MM.1S (cell line): ENCODE data around the gene ALDH1A2.

Source experiments
- DNase-seq: peaks from one replicate; pipeline ENCODE4 v3.0.0-alpha.2; 2015
- H2AFZ ChIP-seq: fragments of 300-600 bp; sonication (generic); 2 replicates; pipeline ENCODE4 v1.6.0; 2016; ENCODE audit warnings: antibody characterized with exemption, low read length
- H3F3A ChIP-seq: fragments of 300-600 bp; sonication (generic); 2 replicates; pipeline ENCODE4 v1.6.1; 2016; ENCODE audit warnings: mild to moderate bottlenecking, antibody characterized with exemption, low read length, moderate library complexity, mixed read lengths; ENCODE audit not compliant: insufficient read depth
- H3K27ac ChIP-seq: fragments of 300-600 bp; sonication (generic); 2 replicates; pipeline ENCODE4 v1.5.1; 2016; ENCODE audit warnings: mild to moderate bottlenecking, low read length
- H3K27me3 ChIP-seq: fragments of 300-600 bp; sonication (generic); replicated peaks from 2 replicates; pipeline ENCODE4 v1.6.0; 2016; ENCODE audit warnings: low read length; ENCODE audit not compliant: insufficient read depth
- H3K36me3 ChIP-seq: fragments of 300-600 bp; sonication (generic); replicated peaks from 2 replicates; pipeline ENCODE4 v1.6.1; 2016; ENCODE audit warnings: mild to moderate bottlenecking, low read length, mixed read lengths; ENCODE audit not compliant: insufficient read depth
- H3K4me1 ChIP-seq: fragments of 300-600 bp; sonication (generic); 2 replicates; pipeline ENCODE4 v1.6.1; 2016; ENCODE audit warnings: low read length, mixed read lengths
- H3K4me2 ChIP-seq: fragments of 300-600 bp; sonication (generic); 2 replicates; pipeline ENCODE4 v1.6.0; 2016; ENCODE audit warnings: low read depth, low read length
- H3K4me3 ChIP-seq: fragments of 300-600 bp; sonication (generic); 2 replicates; pipeline ENCODE4 v1.5.1; 2016; ENCODE audit warnings: low read length, mixed read lengths
- H3K79me2 ChIP-seq: fragments of 300-600 bp; sonication (generic); 2 replicates; pipeline ENCODE4 v1.6.1; 2016; ENCODE audit warnings: mixed run types, low read length, mixed read lengths
- H3K9ac ChIP-seq: fragments of 300-600 bp; sonication (generic); 2 replicates; pipeline ENCODE4 v1.6.1; 2016; ENCODE audit warnings: low read length, mixed read lengths
- H3K9me2 ChIP-seq: fragments of 300-600 bp; sonication (generic); replicated peaks from 2 replicates; pipeline ENCODE4 v1.6.1; 2016; ENCODE audit warnings: mild to moderate bottlenecking, low read length, mixed read lengths; ENCODE audit not compliant: insufficient read depth
- H3K9me3 ChIP-seq: fragments of 300-600 bp; sonication (generic); replicated peaks from 2 replicates; pipeline ENCODE4 v1.6.1; 2016; ENCODE audit warnings: mild to moderate bottlenecking, low read length, mixed read lengths; ENCODE audit not compliant: insufficient read depth
- H4K20me1 ChIP-seq: fragments of 300-600 bp; sonication (generic); 2 replicates; pipeline ENCODE4 v1.6.1; 2016; ENCODE audit warnings: mild to moderate bottlenecking, low read length, moderate library complexity, mixed read lengths; ENCODE audit not compliant: insufficient read depth
- EZH2 ChIP-seq: fragments of 300-600 bp; sonication (generic); optimal IDR thresholded peaks from 2 replicates; pipeline ENCODE3; 2017; ENCODE audit warnings: low read depth, mild to moderate bottlenecking, antibody characterized with exemption, low read length, mixed read lengths
- EZH2phosphoT487 ChIP-seq: fragments of 300-600 bp; sonication (generic); IDR thresholded peaks from 2 replicates; pipeline ENCODE4 v1.6.1; 2018; ENCODE audit warnings: antibody characterized with exemption, low read length
- TF ChIP-seq, protein P1 (sequence below): fragments of 300-600 bp; sonication (generic); IDR thresholded peaks from 2 replicates; pipeline ENCODE4 v1.5.1; 2016; ENCODE audit warnings: antibody characterized with exemption, low read length, mixed read lengths

Gene ALDH1A2

DNA sequence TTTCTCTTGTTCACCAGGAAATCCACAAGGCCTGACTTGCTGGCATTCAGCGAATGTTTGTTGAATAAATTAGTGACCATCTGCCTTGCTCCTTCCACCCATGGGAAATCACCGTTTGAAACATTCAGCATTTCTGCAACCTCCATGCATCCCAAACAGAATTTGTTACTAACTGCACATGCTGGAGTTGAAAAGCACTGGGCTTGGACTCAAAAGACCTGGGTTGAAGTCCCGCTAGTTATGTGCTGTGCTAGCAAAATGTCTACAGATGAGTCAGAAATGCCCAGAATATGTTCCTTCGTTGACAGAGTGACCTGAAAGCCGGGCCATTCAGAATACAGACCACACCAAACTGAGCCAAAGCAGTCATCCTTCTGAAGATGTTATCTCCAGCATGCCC lies 144.6 kb downstream of the ALDH1A2 start:
- TF ChIP-seq EZH2 (no peak), EZH2phosphoT487 (no peak)
- TF ChIP-seq, protein P1, sequence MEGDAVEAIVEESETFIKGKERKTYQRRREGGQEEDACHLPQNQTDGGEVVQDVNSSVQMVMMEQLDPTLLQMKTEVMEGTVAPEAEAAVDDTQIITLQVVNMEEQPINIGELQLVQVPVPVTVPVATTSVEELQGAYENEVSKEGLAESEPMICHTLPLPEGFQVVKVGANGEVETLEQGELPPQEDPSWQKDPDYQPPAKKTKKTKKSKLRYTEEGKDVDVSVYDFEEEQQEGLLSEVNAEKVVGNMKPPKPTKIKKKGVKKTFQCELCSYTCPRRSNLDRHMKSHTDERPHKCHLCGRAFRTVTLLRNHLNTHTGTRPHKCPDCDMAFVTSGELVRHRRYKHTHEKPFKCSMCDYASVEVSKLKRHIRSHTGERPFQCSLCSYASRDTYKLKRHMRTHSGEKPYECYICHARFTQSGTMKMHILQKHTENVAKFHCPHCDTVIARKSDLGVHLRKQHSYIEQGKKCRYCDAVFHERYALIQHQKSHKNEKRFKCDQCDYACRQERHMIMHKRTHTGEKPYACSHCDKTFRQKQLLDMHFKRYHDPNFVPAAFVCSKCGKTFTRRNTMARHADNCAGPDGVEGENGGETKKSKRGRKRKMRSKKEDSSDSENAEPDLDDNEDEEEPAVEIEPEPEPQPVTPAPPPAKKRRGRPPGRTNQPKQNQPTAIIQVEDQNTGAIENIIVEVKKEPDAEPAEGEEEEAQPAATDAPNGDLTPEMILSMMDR = no peak
- no peaks in the 10 kb centered on the region for H3K27me3 ChIP-seq

DNA sequence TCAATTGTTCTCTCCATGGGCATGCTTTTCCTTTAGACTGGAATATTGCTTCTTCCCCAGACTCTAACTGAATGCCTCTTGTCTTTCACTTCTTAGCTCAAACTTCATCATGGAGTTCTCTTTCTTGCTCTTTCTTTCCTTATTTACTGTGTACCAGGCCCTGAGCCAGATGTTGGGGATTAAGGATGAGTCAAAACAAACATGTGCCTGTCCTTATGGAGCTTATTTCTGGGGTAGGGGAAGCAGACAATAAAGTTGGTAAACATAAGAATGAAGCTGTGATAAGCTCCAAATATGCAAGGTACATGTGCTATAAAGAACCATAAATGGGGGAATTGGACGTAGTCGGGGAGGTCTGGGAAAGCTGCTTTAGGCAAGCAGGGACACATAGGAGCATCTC lies 145.8 kb downstream of the ALDH1A2 start:
- Histone ChIP-seq H3K9me3 (no peaks in the 10 kb centered on the region), H2AFZ (no peak overlapping the region), H3K9ac (no peak overlapping the region), H3K27me3 (no peaks in the 10 kb centered on the region), H3K9me2 (no peaks in the 10 kb centered on the region), H3F3A (no peaks in the 10 kb centered on the region), H3K79me2 (no peaks in the 10 kb centered on the region), H3K4me1 (no peaks in the 10 kb centered on the region), H3K4me3 (no peak overlapping the region), H3K36me3 (no peaks in the 10 kb centered on the region), H3K27ac (no peak overlapping the region), H4K20me1 (no peaks in the 10 kb centered on the region), H3K4me2 (no peak overlapping the region)
- TF ChIP-seq EZH2phosphoT487 (no peak), EZH2 (no peak)
- TF ChIP-seq, protein P1 = no peak
- no peak for DNase-seq

More for the DNA sequence above, 144.6 kb downstream of the ALDH1A2 start:
- no peak for DNase-seq
- H3K4me2 ChIP-seq = no peak overlapping the region
- H3K4me1 ChIP-seq = no peaks in the 10 kb centered on the region
- H3K27ac ChIP-seq = no peak overlapping the region
- H4K20me1 ChIP-seq = no peaks in the 10 kb centered on the region
- H3K36me3 ChIP-seq = no peaks in the 10 kb centered on the region
- no peaks in the 10 kb centered on the region for H3K9me2 ChIP-seq
- H3K4me3 ChIP-seq = no peak overlapping the region
- no peaks in the 10 kb centered on the region for H3K9me3 ChIP-seq
- no peak overlapping the region for H2AFZ ChIP-seq
- no peaks in the 10 kb centered on the region for H3K79me2 ChIP-seq
- H3K9ac ChIP-seq = no peak overlapping the region
- H3F3A ChIP-seq = no peaks in the 10 kb centered on the region

DNA sequence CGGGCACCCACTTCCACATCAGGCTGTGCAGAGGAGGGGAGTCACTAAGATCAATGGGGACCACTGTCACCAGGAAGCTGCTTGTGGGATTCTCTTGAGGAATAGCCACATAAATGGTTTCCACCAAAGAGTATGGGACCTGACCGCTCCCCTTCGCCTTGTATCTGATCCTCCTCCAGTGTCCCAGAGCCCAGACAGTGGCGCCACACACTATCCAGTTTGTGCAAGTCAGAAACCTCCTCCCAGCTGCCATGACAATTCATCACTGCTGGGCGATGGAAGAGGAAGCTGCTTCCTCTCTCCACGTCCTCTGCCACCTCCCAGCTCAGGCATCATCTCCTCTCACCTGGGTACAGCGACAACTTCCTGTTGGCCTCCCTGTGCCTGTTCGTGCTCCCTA lies 147.5 kb downstream of the ALDH1A2 start:
- no peak overlapping the region for H3K4me3 ChIP-seq
- no peaks in the 10 kb centered on the region for H3K27me3 ChIP-seq
- no peak overlapping the region for H3K27ac ChIP-seq
- no peak overlapping the region for H3K4me2 ChIP-seq
- no peaks in the 10 kb centered on the region for H3K36me3 ChIP-seq
- H3K9me2 ChIP-seq = no peaks in the 10 kb centered on the region
- no peak overlapping the region for H2AFZ ChIP-seq
- no peak overlapping the region for H3K9ac ChIP-seq
- H3F3A ChIP-seq = no peaks in the 10 kb centered on the region
- H3K9me3 ChIP-seq = no peaks in the 10 kb centered on the region
- H3K4me1 ChIP-seq = no peaks in the 10 kb centered on the region
- TF ChIP-seq EZH2phosphoT487 (no peak), EZH2 (no peak)
- TF ChIP-seq, protein P1 = no peak
- no peaks in the 10 kb centered on the region for H3K79me2 ChIP-seq
- H4K20me1 ChIP-seq = no peaks in the 10 kb centered on the region
- DNase-seq = no peak
